ENCODE results near the gene CDH3.

CDH3 gene

DNA sequence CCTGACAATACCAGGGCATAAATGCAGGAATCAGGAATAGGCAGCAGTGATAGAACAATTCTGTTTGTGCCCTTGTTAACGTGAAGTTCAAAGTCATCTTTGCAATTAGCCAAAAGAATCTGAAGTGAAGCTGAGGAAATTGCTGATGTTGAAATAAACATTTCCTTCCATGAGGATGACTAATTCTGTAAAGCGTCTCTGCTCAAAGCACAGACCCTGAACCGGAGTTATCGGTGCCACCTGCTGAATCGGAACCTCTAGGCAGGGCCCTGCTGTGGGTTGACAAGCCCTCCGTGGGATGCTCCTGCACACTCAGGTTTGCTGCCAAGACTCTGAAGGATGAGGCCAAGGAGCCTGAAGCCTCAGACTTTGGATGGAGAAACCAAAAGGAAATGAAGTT, 55.0 kb downstream of the CDH3 start:
- no peak for ATAC-seq
- TF ChIP-seq ZNF565 (CRISPR knock-in tag; conservative IDR thresholded peaks at IDR 0.05; ENCODE audit: low read depth) = no peak
- no peak for TF ChIP-seq OSR1 (CRISPR knock-in tag; IDR thresholded peaks at IDR 0.05)

DNA sequence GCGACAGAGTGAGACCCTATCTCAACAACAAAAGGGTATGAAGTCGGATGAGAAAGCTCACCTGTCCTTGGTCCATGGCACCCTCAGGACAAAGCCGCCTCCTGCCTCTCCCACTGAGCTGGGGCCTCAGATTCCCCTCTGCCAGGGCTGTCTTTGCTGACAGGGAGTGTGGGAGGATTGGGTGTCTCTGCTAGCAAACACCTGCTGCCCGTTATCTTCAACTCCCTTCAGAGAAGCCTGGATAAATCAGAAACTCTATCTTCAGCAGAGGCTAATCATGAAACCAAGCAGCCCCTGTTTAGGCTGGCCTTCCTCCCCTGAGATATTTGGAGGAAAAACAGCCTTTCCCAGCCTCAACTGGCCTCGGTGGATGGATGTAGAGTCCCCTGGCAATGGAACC, 55.7 kb downstream of the CDH3 start:
- no peak for ATAC-seq
- TF ChIP-seq ESRRG (CRISPR knock-in tag; IDR thresholded peaks at IDR 0.05) (no peak), ZNF8 (CRISPR knock-in tag; IDR thresholded peaks at IDR 0.05) (no peak), RARB (CRISPR knock-in tag; IDR thresholded peaks at IDR 0.05) (no peak), CSDC2 (CRISPR knock-in tag; IDR thresholded peaks at IDR 0.05) (no peak), ZC3H10 (CRISPR knock-in tag; IDR thresholded peaks at IDR 0.05) (no peak), ZFP30 (CRISPR knock-in tag; IDR thresholded peaks at IDR 0.05) (no peak)
- TF ChIP-seq, protein P1, sequence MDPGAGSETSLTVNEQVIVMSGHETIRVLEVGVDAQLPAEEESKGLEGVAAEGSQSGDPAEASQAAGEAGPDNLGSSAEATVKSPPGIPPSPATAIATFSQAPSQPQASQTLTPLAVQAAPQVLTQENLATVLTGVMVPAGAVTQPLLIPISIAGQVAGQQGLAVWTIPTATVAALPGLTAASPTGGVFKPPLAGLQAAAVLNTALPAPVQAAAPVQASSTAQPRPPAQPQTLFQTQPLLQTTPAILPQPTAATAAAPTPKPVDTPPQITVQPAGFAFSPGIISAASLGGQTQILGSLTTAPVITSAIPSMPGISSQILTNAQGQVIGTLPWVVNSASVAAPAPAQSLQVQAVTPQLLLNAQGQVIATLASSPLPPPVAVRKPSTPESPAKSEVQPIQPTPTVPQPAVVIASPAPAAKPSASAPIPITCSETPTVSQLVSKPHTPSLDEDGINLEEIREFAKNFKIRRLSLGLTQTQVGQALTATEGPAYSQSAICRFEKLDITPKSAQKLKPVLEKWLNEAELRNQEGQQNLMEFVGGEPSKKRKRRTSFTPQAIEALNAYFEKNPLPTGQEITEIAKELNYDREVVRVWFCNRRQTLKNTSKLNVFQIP (CRISPR knock-in tag; IDR thresholded peaks at IDR 0.05; ENCODE audit: borderline replicate concordance, low read depth) = no peak
- TF ChIP-seq, protein P2, sequence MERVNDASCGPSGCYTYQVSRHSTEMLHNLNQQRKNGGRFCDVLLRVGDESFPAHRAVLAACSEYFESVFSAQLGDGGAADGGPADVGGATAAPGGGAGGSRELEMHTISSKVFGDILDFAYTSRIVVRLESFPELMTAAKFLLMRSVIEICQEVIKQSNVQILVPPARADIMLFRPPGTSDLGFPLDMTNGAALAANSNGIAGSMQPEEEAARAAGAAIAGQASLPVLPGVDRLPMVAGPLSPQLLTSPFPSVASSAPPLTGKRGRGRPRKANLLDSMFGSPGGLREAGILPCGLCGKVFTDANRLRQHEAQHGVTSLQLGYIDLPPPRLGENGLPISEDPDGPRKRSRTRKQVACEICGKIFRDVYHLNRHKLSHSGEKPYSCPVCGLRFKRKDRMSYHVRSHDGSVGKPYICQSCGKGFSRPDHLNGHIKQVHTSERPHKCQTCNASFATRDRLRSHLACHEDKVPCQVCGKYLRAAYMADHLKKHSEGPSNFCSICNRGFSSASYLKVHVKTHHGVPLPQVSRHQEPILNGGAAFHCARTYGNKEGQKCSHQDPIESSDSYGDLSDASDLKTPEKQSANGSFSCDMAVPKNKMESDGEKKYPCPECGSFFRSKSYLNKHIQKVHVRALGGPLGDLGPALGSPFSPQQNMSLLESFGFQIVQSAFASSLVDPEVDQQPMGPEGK (CRISPR knock-in tag; IDR thresholded peaks at IDR 0.05; ENCODE audit: borderline replicate concordance) = no peak
- TF ChIP-seq, protein P3, sequence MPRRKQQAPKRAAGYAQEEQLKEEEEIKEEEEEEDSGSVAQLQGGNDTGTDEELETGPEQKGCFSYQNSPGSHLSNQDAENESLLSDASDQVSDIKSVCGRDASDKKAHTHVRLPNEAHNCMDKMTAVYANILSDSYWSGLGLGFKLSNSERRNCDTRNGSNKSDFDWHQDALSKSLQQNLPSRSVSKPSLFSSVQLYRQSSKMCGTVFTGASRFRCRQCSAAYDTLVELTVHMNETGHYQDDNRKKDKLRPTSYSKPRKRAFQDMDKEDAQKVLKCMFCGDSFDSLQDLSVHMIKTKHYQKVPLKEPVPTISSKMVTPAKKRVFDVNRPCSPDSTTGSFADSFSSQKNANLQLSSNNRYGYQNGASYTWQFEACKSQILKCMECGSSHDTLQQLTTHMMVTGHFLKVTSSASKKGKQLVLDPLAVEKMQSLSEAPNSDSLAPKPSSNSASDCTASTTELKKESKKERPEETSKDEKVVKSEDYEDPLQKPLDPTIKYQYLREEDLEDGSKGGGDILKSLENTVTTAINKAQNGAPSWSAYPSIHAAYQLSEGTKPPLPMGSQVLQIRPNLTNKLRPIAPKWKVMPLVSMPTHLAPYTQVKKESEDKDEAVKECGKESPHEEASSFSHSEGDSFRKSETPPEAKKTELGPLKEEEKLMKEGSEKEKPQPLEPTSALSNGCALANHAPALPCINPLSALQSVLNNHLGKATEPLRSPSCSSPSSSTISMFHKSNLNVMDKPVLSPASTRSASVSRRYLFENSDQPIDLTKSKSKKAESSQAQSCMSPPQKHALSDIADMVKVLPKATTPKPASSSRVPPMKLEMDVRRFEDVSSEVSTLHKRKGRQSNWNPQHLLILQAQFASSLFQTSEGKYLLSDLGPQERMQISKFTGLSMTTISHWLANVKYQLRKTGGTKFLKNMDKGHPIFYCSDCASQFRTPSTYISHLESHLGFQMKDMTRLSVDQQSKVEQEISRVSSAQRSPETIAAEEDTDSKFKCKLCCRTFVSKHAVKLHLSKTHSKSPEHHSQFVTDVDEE (CRISPR knock-in tag; IDR thresholded peaks at IDR 0.05) = no peak
- TF ChIP-seq, protein P4, sequence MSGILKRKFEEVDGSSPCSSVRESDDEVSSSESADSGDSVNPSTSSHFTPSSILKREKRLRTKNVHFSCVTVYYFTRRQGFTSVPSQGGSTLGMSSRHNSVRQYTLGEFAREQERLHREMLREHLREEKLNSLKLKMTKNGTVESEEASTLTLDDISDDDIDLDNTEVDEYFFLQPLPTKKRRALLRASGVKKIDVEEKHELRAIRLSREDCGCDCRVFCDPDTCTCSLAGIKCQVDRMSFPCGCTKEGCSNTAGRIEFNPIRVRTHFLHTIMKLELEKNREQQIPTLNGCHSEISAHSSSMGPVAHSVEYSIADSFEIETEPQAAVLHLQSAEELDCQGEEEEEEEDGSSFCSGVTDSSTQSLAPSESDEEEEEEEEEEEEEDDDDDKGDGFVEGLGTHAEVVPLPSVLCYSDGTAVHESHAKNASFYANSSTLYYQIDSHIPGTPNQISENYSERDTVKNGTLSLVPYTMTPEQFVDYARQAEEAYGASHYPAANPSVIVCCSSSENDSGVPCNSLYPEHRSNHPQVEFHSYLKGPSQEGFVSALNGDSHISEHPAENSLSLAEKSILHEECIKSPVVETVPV (CRISPR knock-in tag; IDR thresholded peaks at IDR 0.05) = no peak

DNA sequence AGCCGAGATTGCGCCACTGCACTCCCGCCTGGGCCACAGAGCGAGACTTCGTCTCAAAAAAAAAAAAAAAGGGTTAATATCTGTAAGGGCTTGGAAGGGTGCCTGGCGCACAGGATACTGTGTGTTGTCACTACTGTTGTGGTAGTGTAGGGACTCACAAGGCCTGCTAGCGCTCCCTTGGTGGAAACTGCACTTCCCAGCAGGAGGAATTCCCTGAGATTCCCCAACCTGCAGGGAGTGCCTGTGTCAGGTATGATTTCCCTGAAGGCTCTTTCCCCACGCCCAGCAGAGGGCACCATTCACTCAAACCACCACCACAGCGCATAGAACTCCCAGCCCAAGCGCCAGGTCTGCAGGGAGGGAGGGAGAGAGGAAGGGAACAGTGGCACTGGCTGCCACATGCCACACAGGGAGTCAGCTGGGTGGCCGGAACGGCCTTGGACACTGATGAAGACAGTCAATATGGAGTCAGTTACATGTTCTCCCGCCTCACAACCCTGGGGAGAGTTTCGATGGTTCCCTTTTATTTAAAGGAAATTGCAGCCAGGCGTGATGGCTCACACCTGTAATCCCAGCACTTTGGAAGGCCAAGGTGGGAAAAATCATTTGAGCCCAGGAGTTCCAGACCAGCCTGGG, 59.2 kb downstream of the CDH3 start:
- peak; percentile 93 for ATAC-seq
- TF ChIP-seq TCF4 (CRISPR knock-in tag; IDR thresholded peaks at IDR 0.05; ENCODE audit: borderline replicate concordance) (no peak), ARNTL (CRISPR knock-in tag; IDR thresholded peaks at IDR 0.05; ENCODE audit: borderline replicate concordance, low read depth) (no peak), RARB (CRISPR knock-in tag; IDR thresholded peaks at IDR 0.05) (no peak), GLIS3 (CRISPR knock-in tag; IDR thresholded peaks at IDR 0.05) (no peak), PPARA (CRISPR knock-in tag; IDR thresholded peaks at IDR 0.05; ENCODE audit: borderline replicate concordance) (no peak), ZNF8 (CRISPR knock-in tag; IDR thresholded peaks at IDR 0.05) (no peak), ISL1 (CRISPR knock-in tag; IDR thresholded peaks at IDR 0.05) (no peak)
- TF ChIP-seq, protein P4 (CRISPR knock-in tag; IDR thresholded peaks at IDR 0.05) = no peak

DNA sequence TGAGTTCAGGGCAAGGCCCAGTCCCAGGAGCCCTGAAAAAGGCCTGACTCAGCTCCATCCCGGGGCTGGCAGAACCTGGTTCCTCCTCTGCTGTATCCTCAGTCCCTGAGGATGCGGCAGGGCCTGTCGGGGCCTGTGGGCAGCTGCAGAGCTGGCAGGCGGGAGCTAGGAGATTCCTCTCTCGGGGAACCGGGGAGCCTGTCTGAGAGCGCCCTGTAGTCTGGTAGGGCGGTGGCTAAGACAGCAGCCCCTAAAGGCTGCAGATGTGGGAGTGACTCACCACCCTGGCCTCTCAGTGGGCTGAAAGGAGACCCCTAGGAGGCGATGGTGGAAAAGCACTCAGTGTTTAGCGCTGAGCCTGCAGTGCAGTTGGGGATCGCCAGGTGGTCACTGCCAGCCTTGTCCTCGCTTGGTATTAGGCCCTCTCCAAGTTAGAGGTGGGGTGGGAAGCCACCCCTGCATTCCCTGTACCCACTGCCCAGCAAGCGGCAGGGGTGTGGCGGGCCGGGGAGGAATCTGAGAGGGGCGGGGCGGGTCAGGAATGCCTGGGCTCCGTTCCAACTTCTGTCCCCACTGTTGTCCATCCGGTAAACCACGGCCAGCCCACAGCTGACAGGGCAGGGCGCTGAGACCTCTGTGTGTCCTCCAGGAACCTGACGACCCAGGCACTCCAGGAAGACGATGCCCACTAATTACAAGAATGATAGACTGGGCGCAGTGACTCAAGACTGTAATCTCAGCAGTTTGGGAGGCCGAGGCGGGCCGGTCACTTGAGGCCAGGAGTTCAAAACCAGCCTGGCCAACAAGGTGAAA, 62.4 kb downstream of the CDH3 start:
- peak; percentile 35 for ATAC-seq
- TF ChIP-seq PPARA (CRISPR knock-in tag; IDR thresholded peaks at IDR 0.05; ENCODE audit: borderline replicate concordance) = no peak
- TF ChIP-seq ESRRG (CRISPR knock-in tag; IDR thresholded peaks at IDR 0.05) = no peak
- no peak for TF ChIP-seq BACH2 (CRISPR knock-in tag; IDR thresholded peaks at IDR 0.05; ENCODE audit: borderline replicate concordance)
- no peak for TF ChIP-seq ZNF565 (CRISPR knock-in tag; conservative IDR thresholded peaks at IDR 0.05; ENCODE audit: low read depth)
- TF ChIP-seq, protein P3 (CRISPR knock-in tag; IDR thresholded peaks at IDR 0.05) = no peak
- TF ChIP-seq ARNTL (CRISPR knock-in tag; IDR thresholded peaks at IDR 0.05; ENCODE audit: borderline replicate concordance, low read depth) = no peak
- no peak for TF ChIP-seq GLIS3 (CRISPR knock-in tag; IDR thresholded peaks at IDR 0.05)
- TF ChIP-seq SNAI2 (CRISPR knock-in tag; IDR thresholded peaks at IDR 0.05) = no peak
- TF ChIP-seq ZC3H10 (CRISPR knock-in tag; IDR thresholded peaks at IDR 0.05) = no peak
- TF ChIP-seq, protein P1 (CRISPR knock-in tag; IDR thresholded peaks at IDR 0.05; ENCODE audit: borderline replicate concordance, low read depth) = no peak

Data from SK-N-SH treated with all-trans-retinoic acid at 6 μM for 48 hours (cell line).